ENCODE measurements around the gene SLC22A23.

SLC22A23 gene

GRCh38 chr6:3368685-3369084, 88.2 kb downstream of the SLC22A23 start:
- TF ChIP-seq CTCF (IDR thresholded peaks at IDR 0.05; ENCODE audit: control insufficient read depth, extremely low read depth, insufficient read depth) = no peak
- no peak overlapping the region for H3K4me3 ChIP-seq (ENCODE audit: low read depth, low read length)
- DNase-seq (ENCODE audit: low read depth) = no peak

- H3K4me3 ChIP-seq (ENCODE audit: low read depth, low read length) = no peak overlapping the region
- TF ChIP-seq CTCF (IDR thresholded peaks at IDR 0.05; ENCODE audit: control insufficient read depth, extremely low read depth, insufficient read depth) = no peak
- no peak for DNase-seq (ENCODE audit: low read depth)
These were observed 89.2 kb downstream of the SLC22A23 start for GRCh38 chr6:3367630-3368029.

- TF ChIP-seq CTCF (IDR thresholded peaks at IDR 0.05; ENCODE audit: control insufficient read depth, extremely low read depth, insufficient read depth) = no peak
- no peak for DNase-seq (ENCODE audit: low read depth)
- H3K4me3 ChIP-seq (ENCODE audit: low read depth, low read length) = no peak overlapping the region
These were observed 90.0 kb downstream of the SLC22A23 start for GRCh38 chr6:3366596-3367413.

GRCh38 chr6:3364391-3364790, 92.5 kb downstream of the SLC22A23 start:
- no peak overlapping the region for H3K4me3 ChIP-seq (ENCODE audit: low read depth, low read length)
- DNase-seq (ENCODE audit: low read depth) = no peak
- no peak for TF ChIP-seq CTCF (IDR thresholded peaks at IDR 0.05; ENCODE audit: control insufficient read depth, extremely low read depth, insufficient read depth)

- DNase-seq (ENCODE audit: low read depth) = peak; percentile 73
- H3K4me3 ChIP-seq (ENCODE audit: low read depth, low read length) = no peak overlapping the region
These were observed 93.4 kb downstream of the SLC22A23 start for GRCh38 chr6:3363296-3364025.

GRCh38 chr6:3361312-3362037, 95.4 kb downstream of the SLC22A23 start:
- no peak overlapping the region for H3K4me3 ChIP-seq (ENCODE audit: low read depth, low read length)
- no peak for TF ChIP-seq CTCF (IDR thresholded peaks at IDR 0.05; ENCODE audit: control insufficient read depth, extremely low read depth, insufficient read depth)
- no peak for DNase-seq (ENCODE audit: low read depth)

More at GRCh38 chr6:3363296-3364025, 93.4 kb downstream of the SLC22A23 start:
- no peak for TF ChIP-seq CTCF (IDR thresholded peaks at IDR 0.05; ENCODE audit: control insufficient read depth, extremely low read depth, insufficient read depth)
